GM21515 (cell line): Measurements from ENCODE around the gene TMEM225B.
A peak's percentile ranks its signal among the peaks of the same experiment; 100 is the strongest.
"Not testable (repeated sequence)": the region's sequence is repeated elsewhere in the genome, so short reads cannot be mapped to it uniquely, and the experiment has no call there.

Experiments used
- ATAC-seq: cut with Tn5 transposase; IDR thresholded peaks from one replicate; pipeline ENCODE4 v1.9.1; 2021; ENCODE audit not compliant: unreplicated experiment

TMEM225B gene

DNA sequence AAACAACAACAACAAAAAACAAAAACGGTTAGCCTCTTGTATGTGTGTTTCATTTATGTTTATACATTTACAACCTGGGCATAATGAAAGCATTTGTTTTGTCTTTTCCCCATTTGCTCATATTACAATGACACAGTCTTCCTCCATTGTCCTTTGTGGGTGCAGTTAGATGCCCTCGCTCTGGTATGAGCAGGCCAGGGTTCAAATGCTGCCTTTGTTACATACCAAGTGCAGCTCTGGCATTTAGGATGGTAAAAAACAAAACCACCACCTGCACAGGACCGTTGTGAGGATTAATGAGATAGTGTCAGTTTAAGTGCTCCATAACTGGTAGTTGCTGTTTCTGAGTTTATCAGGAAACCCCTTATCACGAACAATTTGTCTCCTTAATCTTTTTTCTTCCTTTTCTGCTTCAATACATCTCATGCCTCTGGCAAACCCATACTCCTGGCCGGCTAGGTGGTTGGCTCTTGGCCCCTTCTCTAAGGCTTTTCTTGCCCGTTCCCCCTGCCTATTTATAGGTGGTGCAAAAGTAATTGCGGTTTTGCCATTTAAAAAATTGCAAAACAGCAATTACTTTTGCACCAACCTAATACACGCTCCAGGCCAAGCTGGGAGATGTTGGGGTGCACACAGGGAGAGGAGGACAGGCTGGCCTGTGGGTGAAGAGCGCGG is 18.6 kb upstream of the TMEM225B start:
- ATAC-seq: no peak

DNA sequence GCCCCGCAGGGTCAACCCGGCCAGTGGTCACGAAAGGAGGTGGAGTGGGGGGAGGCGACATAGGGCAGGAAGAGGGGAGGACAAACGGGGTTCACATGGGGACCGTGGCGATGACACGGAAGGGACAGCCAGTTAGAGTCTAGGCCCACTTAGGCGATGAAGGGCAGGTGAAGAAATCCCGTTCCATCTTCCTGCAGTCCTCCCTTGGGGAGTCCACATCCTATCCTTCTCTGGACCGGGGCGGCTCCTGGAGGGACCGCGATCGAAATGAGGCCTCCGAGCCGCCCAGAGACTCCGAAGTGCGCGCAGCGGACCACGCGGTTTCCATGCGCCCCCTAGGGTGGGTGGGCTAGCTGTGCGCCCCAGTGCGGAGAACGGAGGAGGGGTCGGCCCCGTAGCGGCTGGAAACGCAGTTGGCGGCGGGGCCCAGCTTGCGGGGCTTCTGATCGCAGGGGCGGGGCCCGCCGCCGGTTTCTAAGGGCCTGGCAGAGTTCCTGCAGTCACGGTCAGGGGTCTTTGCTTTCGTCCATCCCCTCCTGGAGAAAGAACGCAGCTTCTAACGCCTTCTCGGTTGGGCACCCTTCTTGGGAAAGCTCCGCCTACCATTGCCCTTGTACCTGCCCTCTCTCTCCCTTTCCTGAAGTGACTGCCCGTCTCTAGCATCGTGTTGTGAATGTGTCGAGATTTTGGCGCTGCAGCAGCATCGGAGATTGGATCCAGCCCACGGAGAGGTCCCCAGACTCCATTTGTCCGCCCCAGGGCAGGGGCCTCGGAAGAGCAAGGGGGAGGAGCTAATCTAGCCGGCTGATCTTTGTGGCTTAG is 17.9 kb upstream of the TMEM225B start:
- no peak for ATAC-seq

DNA sequence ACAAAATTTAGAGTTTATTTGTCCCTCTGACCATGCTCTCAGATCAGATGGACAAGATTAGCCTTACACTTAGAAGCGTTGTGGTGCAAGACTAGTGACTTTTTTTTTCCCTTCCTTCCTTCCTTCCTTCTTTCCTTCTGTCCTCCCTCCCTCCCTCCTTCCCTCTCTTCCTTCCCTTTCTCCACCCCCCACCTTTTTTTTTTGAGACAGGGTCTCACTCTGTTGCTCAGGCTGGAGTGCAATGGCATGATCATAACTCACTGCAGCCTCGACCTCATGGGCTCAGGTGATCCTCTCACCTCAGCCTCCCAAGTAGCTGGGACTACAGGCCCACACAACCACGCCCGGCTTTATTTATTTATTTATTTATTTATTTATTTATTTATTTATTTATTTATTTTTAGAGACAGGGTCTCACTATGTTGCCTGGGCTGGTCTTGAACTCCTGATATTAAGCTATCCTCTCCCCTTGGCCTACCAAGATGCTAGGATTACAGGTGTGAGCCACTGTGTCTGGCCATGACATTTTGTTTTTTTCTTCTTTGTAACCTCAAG is 17.2 kb upstream of the TMEM225B start:
- ATAC-seq: not testable (repeated sequence)

GRCh38 chr7:99588868-99589267 is 9.2 kb upstream of the TMEM225B start:
- no peak for ATAC-seq

DNA sequence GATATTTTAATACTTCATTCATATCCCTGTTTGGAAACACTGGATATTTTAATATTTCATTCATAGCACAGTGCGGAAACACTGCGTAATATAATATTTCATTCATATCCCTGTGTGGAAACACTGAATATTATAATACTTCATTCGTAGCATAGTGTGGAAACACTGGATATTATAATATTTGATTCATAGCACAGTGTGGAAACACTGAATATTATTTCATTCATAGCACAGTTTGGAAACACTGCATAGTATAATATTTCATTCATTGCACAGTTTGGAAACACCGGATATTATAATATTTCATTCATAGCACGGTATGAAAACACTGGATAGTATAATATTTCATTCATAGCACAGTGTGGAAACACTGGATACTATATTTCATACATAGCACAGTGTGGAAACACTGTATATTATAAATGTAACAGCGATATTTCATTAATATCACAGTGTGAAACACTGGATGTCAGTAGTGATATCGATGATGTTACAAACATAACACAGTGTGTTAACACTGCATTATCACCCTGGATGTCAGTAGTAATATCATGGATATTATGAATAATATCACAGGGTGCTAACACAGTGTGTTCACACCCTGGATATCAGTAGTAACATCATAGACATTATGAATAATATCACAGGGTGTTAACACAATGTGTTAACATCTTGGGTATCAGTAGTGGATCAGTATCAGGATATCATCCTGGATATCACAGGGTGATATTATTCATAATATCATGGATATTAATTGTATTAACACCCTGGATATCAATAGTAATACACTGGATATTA is 2.9 kb upstream of the TMEM225B start:
- ATAC-seq: no peak

GRCh38 chr7:99596408-99596955 is 1.6 kb upstream of the TMEM225B start:
- ATAC-seq: no peak

DNA sequence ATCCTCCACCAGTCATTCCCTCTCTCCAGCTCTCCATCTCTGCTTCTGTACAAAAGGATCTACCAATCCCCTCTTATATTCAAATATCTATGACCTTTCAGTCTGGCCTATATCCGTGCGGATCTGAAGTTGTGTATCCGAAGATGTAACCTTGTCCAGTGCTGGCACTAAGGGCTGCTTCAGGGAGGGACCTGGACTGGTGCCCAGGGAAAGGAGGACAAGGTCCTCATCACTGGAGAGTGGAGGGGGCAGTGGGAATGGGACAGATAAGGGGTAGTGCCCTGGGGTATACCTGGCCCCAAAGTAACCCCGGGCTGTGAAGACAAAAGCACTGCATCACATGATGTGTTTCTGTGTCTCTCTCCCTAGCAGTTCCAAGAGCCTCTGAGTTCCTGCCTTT is 1.8 kb downstream of the TMEM225B start:
- no peak for ATAC-seq

- no peak for ATAC-seq
Observed at GRCh38 chr7:99601656-99602310, 3.7 kb downstream of the TMEM225B start.

DNA sequence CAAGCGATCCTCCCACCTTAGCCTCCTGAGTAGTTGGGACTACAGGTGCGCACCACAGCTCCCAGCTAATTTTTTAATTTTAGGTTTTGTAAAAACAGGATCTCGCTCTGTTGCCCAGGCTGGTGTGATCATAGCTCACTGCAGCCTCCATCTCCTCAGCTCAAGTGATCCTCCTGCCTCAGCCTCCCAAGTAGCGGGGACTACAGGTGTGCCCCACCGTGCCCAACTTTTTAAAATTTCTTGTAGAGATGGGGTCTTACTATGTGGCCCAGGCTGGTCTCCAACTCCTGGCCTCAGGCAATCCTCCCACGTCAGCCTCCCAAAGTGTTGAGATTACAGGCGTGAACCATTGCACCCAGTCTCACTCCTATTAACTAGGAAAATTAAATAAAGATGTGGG is 7.5 kb downstream of the TMEM225B start:
- ATAC-seq: no peak

DNA sequence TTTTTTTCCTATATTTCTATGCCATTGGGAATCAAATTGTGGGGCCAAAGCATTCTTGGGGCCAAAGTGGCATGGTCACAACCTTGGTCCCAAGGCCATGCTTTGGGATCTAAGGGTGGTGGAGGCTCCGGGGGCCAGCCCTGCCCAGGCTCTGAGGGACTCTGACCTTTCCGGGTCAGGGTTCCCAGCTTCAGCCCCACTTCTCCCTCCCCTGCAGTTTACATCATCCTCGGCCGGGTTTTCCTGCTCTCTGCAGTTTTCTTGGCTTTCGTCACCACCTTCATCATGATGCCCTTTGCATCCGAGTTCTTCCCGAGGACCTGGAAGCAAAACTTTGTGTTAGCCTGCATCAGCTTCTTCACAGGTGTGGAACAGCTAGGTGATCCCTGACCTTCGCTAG is 8.5 kb downstream of the TMEM225B start:
- ATAC-seq: no peak

GRCh38 chr7:99607548-99607947 is 9.5 kb downstream of the TMEM225B start:
- no peak for ATAC-seq

- ATAC-seq: no peak
Observed at GRCh38 chr7:99614495-99614894, 16.4 kb downstream of the TMEM225B start.

DNA sequence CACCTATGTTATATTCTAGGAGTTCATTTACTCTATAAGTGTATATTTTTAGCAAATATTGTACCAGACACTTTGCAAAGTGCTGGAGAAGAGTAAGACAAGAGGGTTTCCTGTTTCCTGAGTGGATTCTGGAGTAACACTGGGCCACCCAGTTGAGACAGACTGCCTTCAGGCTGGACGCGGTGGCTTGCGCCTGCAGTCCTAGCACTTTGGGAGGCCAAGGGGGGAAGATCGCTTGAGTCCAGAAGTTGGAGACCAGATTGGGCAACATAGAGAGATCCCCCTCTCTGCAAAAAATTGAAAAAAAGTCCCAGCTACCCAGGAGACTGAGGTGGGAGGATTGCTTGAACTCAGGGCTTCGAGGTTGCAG is 17.9 kb downstream of the TMEM225B start:
- no peak for ATAC-seq

- ATAC-seq: peak; percentile 91
Observed at GRCh38 chr7:99616359-99617191, 18.5 kb downstream of the TMEM225B start, which contains the start of gene ZSCAN25. Gene ZSCAN25, plus strand, starts transcription at chr7:99616946. Its CDS starts 2,661 bp downstream, at chr7:99619607.

DNA sequence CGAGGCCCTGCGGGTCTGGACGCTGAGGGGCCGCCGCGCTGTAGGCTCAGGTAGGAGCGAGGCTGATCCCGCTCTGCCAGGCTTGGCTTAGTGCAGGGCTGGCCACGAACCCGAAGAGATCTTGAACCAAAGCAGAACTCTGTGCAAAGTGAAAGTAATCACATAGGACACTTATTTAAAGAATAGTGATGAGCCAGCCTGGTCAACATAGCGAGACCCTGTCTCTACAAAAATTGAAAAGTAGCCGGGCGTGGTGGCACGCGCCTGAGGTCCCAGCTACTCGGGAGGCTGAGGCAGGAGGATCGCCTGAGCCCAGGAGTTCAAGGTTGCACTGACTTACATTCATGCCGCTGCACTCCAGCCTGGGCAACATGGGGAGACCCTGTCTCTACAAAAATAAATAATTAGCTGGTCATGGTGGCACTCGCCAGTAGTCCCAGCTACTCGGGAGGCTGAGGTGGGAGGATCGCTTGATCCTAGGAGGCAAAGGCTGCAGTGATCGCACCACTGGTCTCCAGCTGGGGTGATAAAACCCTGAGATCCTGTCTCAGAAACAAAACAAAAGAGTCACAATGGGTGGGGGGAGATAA is 19.2 kb downstream of the TMEM225B start:
- no peak for ATAC-seq

DNA sequence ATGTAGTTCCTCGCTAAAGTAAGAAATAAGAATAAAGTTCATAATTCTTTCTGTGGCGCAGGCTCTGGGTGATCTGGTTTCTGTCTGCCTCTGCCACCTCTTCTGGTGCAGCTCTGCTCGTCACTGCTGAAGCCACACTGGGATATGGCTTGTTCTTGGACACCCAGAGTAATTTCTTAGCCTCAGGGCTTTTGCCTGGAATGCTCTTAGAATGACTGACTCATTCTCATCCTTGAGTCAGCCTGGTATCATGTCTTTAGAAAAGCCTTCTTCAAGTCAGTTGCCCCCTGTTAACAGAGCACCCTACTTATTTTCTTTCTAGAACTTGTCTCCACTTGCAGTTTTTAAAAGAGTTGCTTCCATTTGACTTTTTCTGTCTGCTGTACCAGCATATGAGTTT is 20.7 kb downstream of the TMEM225B start:
- no peak for ATAC-seq

DNA sequence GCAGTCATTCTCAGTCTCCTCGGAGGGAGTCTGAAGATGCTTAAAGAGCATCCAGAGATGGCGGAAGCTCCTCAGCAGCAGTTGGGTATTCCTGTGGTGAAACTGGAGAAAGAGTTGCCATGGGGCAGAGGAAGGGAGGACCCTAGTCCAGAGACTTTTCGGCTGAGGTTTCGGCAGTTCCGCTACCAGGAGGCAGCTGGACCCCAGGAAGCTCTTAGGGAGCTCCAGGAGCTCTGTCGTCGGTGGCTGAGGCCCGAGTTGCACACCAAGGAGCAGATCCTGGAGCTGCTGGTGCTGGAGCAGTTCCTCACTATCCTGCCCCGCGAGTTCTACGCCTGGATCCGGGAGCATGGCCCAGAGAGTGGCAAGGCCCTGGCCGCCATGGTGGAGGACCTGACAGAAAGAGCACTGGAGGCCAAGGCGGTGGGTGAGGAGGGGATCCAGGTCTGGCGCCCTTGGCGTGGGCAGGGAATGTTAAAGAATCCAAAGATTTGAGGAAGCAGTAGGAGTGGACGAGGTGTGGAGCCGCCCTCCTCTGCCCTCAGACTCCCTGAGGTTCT is 21.6 kb downstream of the TMEM225B start:
- ATAC-seq: no peak

GRCh38 chr7:99621271-99621670 is 23.2 kb downstream of the TMEM225B start:
- no peak for ATAC-seq

GRCh38 chr7:99622596-99622995 is 24.5 kb downstream of the TMEM225B start:
- no peak for ATAC-seq
